Subcutaneous adipose tissue (tissue), 4 donors: ENCODE measurements around the gene PRSS22. TPM values are rescaled to one million over a fixed set of nuclear protein-coding genes. Genes with fewer than 3 reads are reported as not detected.

Experiments
- CTCF ChIP-seq: fragments of 450-650 bp; IDR thresholded peaks from one replicate; pipeline ENCODE4 v1.5.1; 2016; ENCODE audit warnings: low read depth, mild to moderate bottlenecking, control low read depth, antibody characterized with exemption, moderate library complexity
- total RNA-seq, 4 donors: library from RNA; depleted of rRNA; stranded (reverse); fragments of >200 nt; gene quantifications; one replicate each; pipeline ENCODE4 v1.1.0, GENCODE V29; 2016

The PRSS22 gene
- total RNA-seq = 1 to 10 TPM in 1 of 4 donors, not detected in 3; 1.5 TPM

- TF ChIP-seq CTCF = no peak
Observed at GRCh38 chr16:2857451-2858244, at the start of gene PRSS22. PRSS22 (minus strand) TSS chr16:2858170; CDS start chr16:2858104, 66 bp downstream.

- TF ChIP-seq CTCF = no peak
Observed at GRCh38 chr16:2905988-2906387, 48.0 kb upstream of the PRSS22 start.

- TF ChIP-seq CTCF = no peak
Observed at GRCh38 chr16:2905241-2905987, 47.4 kb upstream of the PRSS22 start.

- no peak for TF ChIP-seq CTCF
Observed at GRCh38 chr16:2904922-2905240, 46.9 kb upstream of the PRSS22 start.

GRCh38 chr16:2904100-2904921 is 46.3 kb upstream of the PRSS22 start:
- TF ChIP-seq CTCF = no peak

GRCh38 chr16:2902337-2903130 is 44.6 kb upstream of the PRSS22 start:
- TF ChIP-seq CTCF = no peak
